Measurements from ENCODE around the gene GNB1L.
"Not testable (repeated sequence)": the region's sequence is repeated elsewhere in the genome, so short reads cannot be mapped to it uniquely, and the experiment has no call there.

GNB1L gene

DNA sequence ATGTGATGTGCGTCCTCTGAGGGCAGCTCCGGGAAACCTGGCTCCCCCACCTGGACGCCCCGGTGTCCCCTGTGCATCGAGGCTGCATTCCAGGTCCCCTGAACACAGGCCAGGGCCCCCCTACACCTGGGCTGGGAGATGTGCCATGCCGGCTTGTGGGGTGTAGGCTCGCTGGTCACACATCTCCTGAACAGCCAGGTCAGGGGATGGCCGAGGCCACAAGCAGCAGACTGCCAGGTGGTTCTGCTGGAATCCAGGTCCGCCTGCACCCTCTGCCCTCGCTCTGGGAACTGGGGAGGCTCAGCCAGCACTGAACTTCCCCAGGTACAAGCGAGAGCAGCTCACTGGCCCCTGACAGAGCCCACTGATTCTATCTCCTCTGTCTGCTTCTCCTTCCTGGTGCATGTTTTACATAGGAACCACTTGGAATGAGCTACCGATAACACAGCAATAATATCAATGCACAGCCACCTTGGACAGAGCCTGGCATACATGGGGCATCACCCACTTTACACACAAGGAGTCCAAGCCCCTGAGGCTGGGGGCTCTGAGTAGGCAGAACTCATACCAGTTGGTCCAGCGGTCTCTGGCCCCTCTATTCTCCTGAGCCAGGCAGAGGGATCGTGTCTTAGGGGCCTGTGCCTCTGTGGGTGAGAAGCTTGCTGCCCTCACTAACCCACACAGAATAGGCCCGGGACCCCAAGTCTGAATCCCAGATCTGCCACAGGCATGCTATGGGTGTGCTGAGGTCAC lies 47.3 kb downstream of the GNB1L start:
- DNase-seq: no peak

DNA sequence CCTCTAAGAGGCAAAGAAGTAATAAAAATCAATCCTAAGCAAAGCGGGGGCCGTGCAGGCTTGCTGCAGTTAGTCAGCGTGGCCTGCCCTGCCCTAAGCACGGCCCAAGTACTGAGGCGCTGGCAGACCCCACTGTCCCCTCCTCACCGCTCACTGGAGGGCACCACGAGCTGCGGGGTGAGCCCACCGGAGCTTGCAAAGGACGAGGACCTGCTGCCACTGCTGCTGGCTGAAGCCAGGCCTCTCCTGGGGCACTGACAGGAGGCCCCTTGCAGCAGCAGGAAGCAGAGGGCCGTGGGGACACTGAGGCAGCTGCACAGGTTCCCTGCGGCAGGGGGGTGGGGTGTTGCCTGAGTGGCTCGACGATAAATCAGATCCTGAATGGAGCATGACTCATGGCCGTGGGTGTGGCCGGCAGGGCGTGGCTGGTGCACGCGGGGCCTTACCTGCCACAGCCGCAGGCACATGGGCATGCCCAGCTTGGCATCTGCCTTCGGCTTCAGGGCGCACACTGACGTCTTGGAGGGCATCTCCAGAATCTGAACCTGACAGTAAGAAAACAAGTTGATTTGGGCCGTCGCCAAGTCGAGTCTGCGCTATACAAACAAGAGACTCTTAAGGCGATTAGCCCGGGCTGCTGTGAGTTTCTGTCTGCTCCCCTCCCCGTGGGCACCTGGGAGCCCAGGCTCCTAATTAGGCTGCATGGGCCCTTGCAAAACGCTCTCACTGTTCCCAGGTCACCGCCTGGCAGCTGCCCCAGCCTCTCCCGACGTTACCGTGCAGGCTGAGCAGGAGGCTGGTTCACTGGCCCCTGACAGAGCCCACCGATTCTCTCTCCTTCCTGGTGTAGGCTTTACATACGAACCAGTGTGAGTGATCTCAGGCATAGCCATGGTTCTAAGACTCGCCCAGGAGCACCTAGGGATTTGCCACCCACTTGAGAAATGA lies 48.2 kb downstream of the GNB1L start:
- no peak for DNase-seq

DNA sequence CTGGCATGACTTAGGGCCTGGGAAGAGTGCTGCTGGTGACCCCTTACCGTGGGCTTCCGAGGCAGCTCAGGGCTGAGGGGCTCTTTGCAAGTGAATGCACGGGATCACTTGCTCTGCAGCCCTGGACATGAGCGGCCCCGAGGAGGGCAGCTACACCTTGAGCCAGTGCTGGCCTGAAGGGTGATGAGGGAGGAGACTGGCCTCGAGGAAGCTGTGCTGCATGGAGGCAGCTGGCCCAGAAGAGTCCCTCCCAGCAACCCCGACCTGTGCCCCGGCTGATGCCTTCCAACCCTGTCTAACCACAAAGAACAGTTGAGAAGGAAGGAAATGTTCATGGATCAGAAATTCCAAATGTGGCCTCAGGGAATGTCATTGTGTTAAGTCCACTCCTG lies 48.9 kb downstream of the GNB1L start:
- DNase-seq: no peak

DNA sequence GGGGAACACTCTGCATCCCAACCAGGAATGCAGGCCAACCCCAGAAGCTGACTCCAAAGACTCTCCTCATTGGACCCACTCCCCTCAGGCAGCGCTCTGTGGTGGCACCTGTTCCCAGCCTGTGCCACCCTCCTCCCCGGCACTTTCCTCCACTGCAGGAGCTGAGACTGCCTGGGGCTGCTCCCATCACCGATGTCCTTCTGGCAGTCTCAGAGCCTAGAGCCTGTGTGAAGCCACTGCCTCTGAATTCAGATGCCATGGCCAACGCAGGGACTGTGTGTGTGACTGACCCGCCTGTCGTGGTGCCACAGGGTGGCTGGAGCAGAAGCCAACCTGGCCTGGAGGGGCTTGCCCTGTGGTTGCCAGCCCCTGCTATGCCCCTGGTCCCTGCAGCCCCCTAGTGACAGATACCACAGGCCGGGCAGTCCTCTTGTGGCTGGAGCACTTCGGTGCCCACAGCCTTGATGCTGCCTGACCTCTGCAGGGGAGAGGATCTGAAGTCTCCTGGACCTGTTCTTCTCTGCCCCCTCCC lies 50.9 kb downstream of the GNB1L start:
- DNase-seq: no peak

DNA sequence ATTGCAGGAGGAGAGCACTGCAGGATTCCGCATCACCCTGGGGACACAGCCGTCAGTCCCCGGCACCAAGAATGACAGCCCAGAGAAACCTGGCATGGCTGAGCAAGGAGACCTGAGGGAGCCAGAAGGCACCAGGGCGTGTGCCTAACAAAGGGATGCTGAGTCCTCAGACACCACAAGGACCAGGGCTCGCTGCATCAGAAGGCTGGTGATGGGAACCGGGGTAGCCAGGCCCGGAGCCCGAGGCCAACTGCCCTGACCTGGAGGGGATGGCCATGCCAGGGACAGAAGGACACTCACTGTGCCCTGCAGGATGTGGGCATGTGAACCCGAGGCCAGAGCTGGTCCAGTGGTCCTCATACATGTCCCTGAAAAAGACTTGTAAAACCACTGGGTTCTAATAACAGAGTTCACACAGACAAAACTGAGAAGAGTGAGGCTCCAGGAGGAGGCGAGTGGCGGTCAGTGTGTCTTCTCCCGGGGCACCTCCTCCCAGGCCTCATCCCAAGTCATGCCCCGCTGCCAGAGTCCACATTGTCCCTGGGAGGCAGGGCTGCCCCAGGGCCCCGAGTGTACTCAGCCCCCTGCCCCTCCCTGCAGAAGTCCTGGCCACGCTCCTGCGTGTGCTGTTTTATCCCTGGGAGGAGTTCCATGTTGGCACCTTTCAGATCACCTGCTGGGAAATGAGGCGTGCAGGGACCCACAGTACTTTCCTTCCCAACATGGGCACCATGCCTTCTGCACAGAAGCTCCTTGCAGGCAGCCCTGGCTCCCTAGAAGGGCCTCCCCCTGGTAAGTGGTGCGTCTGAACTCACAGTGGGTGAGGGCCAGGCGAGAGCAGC lies 51.6 kb downstream of the GNB1L start:
- no peak for DNase-seq

DNA sequence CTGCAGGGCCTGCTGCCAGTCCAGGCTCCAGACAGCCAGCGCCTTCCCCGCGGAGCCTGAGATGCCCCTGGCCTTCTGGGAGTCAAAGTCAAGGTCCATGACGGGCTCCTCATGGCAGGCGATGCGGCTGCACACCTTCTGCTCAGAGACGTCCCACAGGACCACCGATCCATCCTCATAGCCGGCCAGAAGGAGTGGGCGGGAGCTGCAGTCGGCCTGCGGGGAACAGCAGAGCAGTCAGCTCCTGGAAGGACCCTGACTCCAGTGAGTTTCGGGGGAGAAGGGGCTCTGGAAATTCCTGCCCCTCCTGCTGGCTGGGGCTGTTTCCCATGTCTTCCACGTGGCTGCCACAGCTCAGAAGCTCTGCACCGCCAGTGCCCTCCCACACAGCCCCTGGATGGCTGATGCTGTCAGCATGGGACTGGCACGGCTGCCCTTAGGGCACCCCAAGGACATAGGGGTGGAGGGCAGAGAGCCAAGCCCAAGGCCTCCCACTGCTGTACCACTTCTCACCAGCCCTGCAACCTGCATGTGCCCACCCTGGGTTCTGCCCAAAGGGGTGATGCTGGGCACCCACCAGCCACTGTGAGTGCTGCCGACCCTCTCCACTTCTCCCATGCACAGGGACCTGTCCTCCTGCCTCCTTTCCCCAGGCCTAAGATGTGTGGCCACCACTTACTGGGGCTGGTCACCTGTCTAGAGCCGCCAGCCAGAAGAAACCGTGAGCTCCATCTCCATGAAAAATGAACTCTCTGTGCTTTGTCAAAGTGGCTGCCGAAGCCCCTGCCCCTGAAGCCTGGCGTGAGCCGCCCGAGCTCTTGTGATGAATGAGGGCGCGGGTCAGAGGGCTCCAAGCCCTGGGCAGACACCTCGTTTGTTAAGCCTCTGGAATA lies 52.4 kb downstream of the GNB1L start:
- DNase-seq: no peak

DNA sequence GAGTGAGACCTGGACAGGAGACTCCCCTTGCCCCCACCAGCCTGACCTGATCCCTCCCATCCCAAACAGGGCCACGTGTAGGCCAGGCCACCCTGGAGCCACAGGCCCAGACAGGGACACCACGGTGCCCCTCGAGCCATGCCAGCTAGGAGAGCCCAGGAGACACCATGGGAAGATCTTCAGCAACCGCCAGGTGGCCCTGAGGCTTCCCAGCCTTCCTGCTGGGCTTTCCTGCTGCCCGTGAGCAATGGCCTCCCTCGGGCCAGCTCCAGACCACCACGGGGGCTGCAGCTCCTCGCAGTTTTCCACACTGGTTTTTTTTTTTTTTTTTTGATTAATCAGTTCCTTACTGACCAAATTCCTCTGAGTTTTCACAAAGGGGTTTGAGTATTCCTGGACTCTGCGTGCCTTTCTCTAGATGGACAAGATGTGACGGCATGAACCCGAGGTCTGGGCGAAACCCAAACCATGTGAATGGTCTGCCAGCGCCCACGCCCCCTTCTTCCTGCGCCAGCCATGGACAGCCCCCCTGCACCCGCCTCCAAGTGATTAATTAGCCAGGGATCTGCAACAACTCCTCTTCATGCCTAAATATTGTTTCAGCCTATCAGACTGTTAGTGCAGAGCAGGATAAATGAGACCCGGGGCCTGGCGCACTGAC lies 53.2 kb downstream of the GNB1L start:
- no peak for DNase-seq

DNA sequence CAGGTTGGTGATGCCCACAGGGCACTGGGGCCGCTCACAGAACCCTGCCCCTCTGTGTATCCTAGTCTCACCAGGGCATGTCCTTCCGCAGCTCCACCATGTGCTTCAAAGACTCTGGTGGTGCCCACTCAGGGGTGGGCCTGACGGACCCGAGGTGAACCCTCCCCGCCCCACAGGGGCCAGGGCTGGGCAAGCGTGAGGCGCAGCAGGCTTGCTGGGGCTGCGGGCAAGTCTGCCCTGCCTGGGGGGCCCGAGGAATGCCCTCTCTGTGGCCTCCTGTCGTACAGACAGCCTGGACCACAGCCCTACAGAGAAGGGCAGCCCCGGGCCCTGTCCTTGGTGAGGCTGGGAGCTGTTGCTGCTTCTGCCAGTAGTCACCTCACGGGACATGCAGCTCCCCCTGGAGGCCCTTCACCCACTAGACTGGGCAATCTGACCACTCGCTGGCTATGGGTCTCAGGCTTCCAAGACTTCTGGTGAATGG lies 53.9 kb downstream of the GNB1L start:
- DNase-seq: no peak

DNA sequence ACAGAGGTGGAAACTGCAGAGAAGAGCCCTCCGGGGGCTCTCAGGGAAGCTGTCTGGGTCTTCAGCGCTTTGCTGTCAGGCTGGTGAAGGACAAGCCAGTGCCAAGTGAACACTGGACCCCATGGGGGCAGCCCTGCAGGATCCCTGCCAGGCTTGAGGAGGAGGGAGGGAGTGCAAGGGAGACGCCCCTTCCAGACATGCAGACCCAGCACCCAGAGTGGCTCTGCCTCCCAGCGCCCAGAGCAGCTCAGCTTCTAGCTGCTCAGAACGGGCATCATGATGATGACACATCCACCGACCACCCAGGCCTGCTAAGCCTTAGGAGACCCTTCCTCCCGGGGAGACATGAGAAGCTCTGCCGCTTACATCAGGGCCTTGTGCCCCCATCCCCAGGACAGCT lies 54.4 kb downstream of the GNB1L start:
- DNase-seq: no peak

DNA sequence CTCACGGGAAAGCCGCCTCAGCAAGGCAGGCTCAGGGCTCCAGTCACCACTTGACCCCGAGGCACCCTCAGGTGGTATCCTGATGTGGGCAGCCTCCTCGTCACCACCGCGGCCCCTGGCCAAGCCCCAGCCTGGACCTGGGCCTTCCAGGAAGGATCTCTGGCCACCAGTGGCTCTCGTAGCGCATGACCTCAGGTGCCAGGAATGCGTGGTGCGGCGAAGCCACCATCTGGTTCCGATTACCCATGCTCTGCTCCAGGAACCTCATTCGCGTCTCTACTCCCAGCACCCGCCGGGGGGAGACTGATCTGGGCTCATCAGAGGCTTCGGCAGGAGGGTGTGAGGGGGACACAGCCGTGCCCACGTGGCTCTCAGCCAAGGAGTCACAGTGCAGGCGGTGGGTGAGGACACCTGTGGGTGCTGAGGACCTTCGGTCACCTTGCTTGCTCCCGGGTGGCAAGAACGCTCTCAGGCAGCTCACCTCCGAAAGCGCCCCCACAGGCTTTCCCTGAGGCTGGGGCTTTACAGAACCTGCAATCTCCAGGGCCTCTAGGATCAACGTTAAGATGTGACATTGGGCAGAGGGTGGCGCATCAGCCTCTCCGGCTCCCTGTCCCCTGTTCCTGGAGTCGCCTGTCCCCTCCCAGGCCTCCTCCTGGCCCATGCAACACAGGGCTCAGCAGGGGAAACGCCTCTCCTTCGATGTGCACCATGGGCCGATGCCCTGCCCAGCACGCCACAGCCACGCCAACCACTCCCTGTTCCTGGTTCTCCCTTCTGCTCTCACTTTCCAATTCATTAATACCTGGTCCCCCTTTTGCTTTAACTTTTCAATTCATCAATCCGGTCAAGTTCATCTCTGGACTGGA lies 55.1 kb downstream of the GNB1L start:
- DNase-seq: peak; percentile 88

DNA sequence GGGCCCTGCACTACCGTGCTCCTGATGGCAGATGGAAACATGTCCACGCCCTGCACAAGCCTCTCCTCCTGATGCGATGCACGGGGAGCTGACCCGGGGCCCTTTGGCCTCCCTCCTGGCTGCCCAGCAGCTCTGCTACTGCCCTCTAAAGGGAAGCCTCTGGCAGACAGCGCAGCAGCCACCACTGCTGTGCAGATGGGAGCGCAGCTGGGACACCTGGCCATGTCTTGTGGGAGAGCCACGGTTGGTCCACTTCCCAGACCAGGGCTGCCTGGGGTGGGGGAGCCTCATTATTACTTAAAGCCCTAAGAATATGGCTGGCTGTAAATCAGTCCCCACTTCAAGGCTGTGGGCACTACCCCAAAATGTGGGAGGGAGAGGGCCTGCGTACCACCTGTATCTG lies 55.8 kb downstream of the GNB1L start:
- no peak for DNase-seq

DNA sequence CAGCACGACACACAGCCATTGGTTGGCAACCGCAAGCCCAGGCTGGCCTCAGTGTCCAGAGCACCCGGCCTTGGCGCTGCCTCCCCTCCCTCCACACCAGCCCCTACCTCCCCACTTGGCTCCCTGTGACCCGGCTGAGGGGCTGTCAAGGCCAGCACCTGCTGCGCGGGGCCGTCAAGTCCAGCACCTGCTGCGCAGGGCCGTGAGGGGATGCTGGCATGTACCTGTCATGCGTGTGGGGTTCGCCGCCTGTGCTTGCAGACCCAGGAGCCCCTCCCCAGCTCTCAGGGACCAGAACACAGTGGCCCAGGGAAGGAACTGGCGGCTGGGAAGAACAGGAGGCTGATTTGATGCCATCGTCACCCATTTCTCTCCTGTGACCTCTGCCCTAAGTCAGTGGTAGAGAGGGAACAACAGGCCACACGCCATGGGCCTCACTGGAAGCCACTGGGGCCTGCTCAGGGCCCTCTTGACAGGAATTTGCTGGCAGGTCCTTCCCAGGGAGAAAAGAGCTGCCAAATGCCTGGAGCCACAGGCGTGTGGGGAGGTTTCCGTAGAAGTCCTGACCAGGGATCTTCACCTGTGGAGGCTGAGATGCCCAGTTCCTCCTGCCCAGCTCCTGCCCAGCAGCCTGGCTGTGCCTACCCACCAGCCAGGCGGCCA lies 56.5 kb downstream of the GNB1L start:
- DNase-seq: no peak

DNA sequence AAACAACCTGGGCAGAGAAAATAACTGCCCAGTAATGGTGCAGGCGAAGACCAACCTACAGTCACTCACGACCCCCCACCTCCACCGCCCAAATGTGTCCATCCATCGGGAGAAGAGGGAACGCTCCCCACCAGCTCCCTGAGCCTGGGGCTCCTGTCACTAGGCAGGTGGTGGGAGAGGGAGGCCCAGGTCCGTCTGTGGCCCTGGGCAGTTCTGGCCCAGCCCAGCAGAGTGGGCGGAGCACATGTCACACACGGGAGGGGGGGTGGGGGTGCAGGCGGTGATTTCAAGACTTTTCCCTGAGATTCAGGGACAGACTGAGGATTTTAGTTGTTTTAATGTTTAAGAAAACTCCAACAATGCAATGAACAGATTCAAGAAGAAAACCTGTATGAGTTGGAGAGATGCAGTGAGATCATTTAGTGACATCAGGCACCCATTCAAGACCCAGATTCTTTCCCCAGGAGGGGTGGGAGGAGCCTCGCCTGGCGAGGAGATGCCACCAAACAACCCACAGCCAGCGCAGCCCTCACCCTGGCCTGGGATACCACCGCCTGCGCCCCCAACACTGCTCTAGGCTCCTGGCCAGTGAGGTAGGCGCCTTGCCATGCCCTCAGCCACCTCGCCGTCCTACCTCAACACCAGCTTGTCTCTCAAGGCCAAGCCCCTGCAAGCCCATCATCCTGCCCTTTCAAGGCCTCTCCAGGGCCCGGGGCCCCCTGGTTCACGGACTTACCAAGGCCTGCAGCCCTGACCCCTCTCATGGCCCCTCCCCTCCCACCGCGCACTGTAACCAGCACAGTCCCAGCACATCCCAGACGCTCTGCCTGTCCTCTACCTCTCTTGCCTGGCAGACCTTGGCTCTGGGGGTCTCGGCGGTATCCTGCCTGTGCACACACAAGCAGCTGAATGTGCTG lies 57.3 kb downstream of the GNB1L start:
- no peak for DNase-seq

DNA sequence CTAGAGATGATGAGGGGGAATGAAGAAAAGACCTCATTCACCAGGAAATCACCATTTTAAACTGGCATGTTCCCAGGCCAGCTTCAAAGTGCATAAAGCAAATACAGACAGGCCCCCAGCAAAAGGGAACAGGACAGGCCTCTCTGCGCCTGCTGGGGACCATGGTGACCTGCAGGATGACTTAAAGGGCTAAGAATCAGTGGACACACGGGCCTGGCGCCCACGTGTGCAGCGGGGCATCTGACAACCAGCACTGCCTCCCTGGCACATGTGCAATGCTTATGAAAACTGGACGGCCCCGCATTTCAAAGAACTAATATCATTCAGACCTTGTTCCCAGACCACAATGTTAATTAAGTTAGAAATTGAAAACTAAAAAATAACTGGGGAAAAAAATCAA lies 58.5 kb downstream of the GNB1L start:
- DNase-seq: no peak

DNA sequence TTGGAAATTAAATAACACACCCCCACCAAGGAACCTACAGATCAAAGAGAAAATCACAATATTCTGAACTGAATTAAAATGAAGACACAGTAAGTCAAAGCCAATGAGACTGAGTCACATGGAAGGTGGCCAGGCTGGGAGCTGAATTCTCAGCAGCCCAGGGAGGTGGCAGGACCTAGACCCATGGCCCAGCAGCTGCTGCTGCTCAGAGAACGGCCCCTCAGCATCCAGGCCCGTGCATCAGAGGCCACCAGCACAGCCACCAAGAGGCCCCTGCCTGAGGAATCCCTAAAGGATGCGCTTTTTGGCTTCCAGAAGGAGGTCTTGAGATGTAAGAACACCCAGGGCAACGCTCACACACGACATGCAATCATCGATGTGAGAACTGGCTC lies 59.1 kb downstream of the GNB1L start:
- no peak for DNase-seq

DNA sequence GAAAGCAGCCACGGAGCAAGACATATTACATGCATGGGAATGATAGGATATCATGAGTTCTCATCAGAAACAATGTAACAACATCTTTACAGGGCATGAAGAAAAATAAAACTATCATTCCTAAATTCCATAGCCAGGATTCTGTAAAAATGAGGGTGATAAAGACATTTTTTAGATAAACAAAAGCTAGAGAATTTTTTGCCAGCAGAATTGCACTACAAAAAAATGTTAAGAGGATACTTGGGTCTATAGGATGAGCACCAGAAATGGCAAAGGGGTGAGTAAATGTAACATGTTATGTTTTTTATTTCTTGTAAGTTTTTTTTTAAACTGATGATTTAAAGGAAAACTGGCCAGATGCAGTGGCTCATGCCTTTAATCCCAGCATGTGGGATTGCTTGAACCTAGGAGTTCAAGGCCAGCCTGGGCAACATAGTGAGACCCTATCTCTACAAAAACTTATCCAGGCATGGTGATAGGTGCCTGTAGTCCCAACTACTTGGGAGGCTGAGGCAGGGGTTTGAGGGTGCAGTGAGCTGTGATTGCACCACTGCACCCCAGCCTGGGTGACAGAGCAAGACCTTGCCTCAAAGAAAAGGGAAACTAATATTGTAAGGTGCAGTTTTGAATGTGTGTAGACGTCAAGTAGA lies 60.9 kb downstream of the GNB1L start:
- DNase-seq: no peak

DNA sequence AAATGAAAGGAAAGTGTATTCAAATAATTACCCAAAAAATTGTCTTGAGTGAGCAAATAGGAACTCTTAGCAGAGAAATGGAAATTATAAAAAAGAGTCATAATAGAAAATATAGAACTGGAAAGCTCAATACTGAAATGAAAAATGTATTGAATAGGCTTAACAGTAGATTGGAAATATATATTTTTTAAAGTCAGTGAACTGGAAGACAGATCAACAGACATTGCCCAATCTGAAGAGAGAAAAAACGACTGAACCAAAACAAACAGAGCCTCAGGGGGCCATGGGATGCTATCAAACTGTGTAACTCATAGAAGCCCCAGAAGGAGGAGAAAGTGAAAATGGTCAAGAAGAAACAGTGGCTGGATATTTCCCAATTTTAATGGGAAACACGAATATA lies 61.5 kb downstream of the GNB1L start:
- no peak for DNase-seq

DNA sequence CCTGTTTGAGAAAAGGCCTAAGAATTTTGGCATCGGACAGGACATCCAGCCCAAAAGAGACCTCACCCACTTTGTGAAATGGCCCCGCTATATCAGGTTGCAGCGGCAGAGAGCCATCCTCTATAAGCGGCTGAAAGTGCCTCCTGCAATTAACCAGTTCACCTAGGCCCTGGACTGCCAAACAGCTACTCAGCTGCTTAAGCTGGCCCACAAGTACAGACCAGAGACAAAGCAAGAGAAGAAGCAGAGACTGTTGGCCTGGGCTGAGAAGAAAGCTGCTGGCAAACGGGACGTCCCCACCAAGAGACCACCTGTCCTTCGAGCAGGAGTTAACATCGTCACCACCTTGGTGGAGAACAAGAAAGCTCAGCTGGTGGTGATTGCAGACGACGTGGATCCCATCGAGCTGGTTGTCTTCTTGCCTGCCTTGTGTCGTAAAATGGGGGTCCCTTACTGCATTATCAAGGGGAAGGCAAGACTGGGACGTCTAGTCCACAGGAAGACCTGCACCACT lies 62.2 kb downstream of the GNB1L start:
- not testable (repeated sequence) for DNase-seq
